ENCODE data around the gene GPC6.

DNA sequence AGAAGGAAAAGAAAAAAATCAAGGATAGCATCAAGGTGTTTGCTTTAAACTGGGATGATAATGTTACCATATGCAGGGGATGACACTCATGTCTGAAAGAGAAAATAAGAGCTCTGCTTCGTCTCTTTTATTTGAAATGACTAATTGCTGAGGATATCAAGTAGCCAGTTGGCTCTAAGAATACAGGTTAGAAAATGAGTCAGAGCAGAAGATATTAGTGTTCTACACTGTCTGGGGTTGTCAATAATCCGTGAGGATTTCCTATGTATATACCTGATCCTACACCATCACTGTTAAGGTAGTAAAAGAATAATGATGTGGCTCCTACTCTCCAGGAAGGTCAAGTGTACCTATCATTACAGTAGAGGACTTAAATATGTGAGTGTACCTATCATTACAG lies 562.5 kb downstream of the GPC6 start:
- TF ChIP-seq, protein P1, sequence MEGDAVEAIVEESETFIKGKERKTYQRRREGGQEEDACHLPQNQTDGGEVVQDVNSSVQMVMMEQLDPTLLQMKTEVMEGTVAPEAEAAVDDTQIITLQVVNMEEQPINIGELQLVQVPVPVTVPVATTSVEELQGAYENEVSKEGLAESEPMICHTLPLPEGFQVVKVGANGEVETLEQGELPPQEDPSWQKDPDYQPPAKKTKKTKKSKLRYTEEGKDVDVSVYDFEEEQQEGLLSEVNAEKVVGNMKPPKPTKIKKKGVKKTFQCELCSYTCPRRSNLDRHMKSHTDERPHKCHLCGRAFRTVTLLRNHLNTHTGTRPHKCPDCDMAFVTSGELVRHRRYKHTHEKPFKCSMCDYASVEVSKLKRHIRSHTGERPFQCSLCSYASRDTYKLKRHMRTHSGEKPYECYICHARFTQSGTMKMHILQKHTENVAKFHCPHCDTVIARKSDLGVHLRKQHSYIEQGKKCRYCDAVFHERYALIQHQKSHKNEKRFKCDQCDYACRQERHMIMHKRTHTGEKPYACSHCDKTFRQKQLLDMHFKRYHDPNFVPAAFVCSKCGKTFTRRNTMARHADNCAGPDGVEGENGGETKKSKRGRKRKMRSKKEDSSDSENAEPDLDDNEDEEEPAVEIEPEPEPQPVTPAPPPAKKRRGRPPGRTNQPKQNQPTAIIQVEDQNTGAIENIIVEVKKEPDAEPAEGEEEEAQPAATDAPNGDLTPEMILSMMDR (IDR thresholded peaks at IDR 0.05; ENCODE audit: poor library complexity): no peak
- TF ChIP-seq EZH2 (IDR thresholded peaks at IDR 0.05; ENCODE audit: borderline replicate concordance): no peak
